Measurements from ENCODE around the gene EFEMP1. TPM values are rescaled to one million over a fixed set of nuclear protein-coding genes. Genes with fewer than 3 reads are reported as not detected.
"Not testable (repeated sequence)": the region's sequence is repeated elsewhere in the genome, so short reads cannot be mapped to it uniquely, and the experiment has no call there.

Gene EFEMP1
- total and polyA plus RNA-seq, 2 of the 13 experiments (the other 11 are each of a cell fraction or from before 2014, with no cell fraction given), result not detected

- H3K4me3 ChIP-seq (replicated peaks in 1 of 3; ENCODE audit: insufficient read depth in 1 of 3, low read depth in 2 of 3, low read length in 3 of 3), result peak overlapping the region in 1 of 3 experiments; percentile 22; a peak in 1 of 6 replicates
- H2AFZ ChIP-seq (ENCODE audit: low read length), result no peak overlapping the region
- intact Hi-C loops (cut with micrococcal nuclease; ENCODE audit: unreplicated experiment) (no loop called here), in situ Hi-C loops (cut with HindIII; ENCODE audit: extremely low pct_ligation_motif_present, low pct_unique_long_range_greater_than_20kb) (no loop called here)
- no peaks in the 10 kb centered on the region for H4K20me1 ChIP-seq (ENCODE audit: insufficient read depth, low read length)
- H3K4me2 ChIP-seq (ENCODE audit: low read depth, low read length), result peak overlapping the region; percentile 58
- ATAC-seq, result no peak
- peaks cover 0 to 9% of the 10 kb centered on the region in 2 experiments; a peak in 2 of 5 replicates for H3K27me3 ChIP-seq (ENCODE audit: control insufficient read depth in 1 of 2, insufficient read depth in 2 of 2, low read length in 2 of 2)
- CTCF ChIA-PET (ENCODE audit: low intra/inter-chr PET ratio, low total read pairs), result no interaction called here
- no peaks in the 10 kb centered on the region for H3K9me3 ChIP-seq (ENCODE audit: low read length)
- peaks cover 51% of the 10 kb centered on the region for H3K4me1 ChIP-seq (ENCODE audit: insufficient read depth, low read length)
- 100% methylated on average over 1 of the region's 1 CpG for WGBS (ENCODE audit: low lambda C conversion rate)
- no peak overlapping the region for H3K9ac ChIP-seq (ENCODE audit: insufficient read depth, low read depth, low read length)
- no TSS peak for BruUV-seq (replicated peaks)
- POLR2A ChIA-PET, result no interaction called here
- no peak for FAIRE-seq
- no peak for DNase-seq (ENCODE audit: low spot score)
- no peaks in the 10 kb centered on the region for H3K36me3 ChIP-seq (replicated peaks in 1 of 2; ENCODE audit: control insufficient read depth in 1 of 2, insufficient read depth in 2 of 2, low read length in 2 of 2)
- 0 out of 2 replicates have a peak, but pooled peaks have one; percentile 7 for TF ChIP-seq RFXANK (CRISPR knock-in tag; IDR thresholded peaks at IDR 0.05)
- no peak for TF ChIP-seq ZNF503 (CRISPR knock-in tag; IDR thresholded peaks at IDR 0.05)
- H3K79me2 ChIP-seq (ENCODE audit: insufficient read depth, low read length), result no peaks in the 10 kb centered on the region
- no peak overlapping the region for H3K27ac ChIP-seq (ENCODE audit: extremely low read length, insufficient read depth, low read length)
Observed at GRCh38 chr2:55838653-55839052, 84.9 kb downstream of the EFEMP1 start.

GRCh38 chr2:55838117-55838516, 85.5 kb downstream of the EFEMP1 start:
- peaks cover 45% of the 10 kb centered on the region for H3K4me1 ChIP-seq (ENCODE audit: insufficient read depth, low read length)
- ATAC-seq; H3K36me3 ChIP-seq (replicated peaks in 1 of 2; ENCODE audit: control insufficient read depth in 1 of 2, insufficient read depth in 2 of 2, low read length in 2 of 2); H3K4me2 ChIP-seq (ENCODE audit: low read depth, low read length); in situ Hi-C loops (cut with HindIII; ENCODE audit: extremely low pct_ligation_motif_present, low pct_unique_long_range_greater_than_20kb); H3K79me2 ChIP-seq (ENCODE audit: insufficient read depth, low read length); FAIRE-seq; H3K27me3 ChIP-seq (ENCODE audit: control insufficient read depth in 1 of 2, insufficient read depth in 2 of 2, low read length in 2 of 2); POLR2A ChIA-PET; H3K4me3 ChIP-seq (replicated peaks in 1 of 3; ENCODE audit: insufficient read depth in 1 of 3, low read depth in 2 of 3, low read length in 3 of 3); H3K9ac ChIP-seq (ENCODE audit: insufficient read depth, low read depth, low read length); H3K9me3 ChIP-seq (ENCODE audit: low read length); H3K27ac ChIP-seq (ENCODE audit: extremely low read length, insufficient read depth, low read length); CTCF ChIA-PET (ENCODE audit: low intra/inter-chr PET ratio, low total read pairs); DNase-seq (ENCODE audit: low spot score); BruUV-seq (replicated peaks); H2AFZ ChIP-seq (ENCODE audit: low read length); H4K20me1 ChIP-seq (ENCODE audit: insufficient read depth, low read length); intact Hi-C loops (cut with micrococcal nuclease; ENCODE audit: unreplicated experiment): not testable (repeated sequence)
- 0% methylated on average over 1 of the region's 1 CpG for WGBS (ENCODE audit: low lambda C conversion rate)
